Activated naive CD8-positive, alpha-beta T cell treated with anti-CD3 and anti-CD28 coated beads for 36 hours (primary cell): Measurements from ENCODE around the gene USP48. TPM values are rescaled to one million over a fixed set of nuclear protein-coding genes. Genes with fewer than 3 reads are reported as not detected.
A peak's percentile ranks its signal among the peaks of the same experiment; 100 is the strongest.
"Not testable (repeated sequence)": the region's sequence is repeated elsewhere in the genome, so short reads cannot be mapped to it uniquely, and the experiment has no call there.

Experiments used
- DNase-seq: peaks from one replicate; pipeline ENCODE4 v3.0.0; 2021
- H3K27ac Mint-ChIP-seq: one replicate; pipeline ENCODE4 v1.8.0; 2022; ENCODE audit warnings: mild to moderate bottlenecking, moderate library complexity, mixed read lengths
- H3K27me3 Mint-ChIP-seq: one replicate; pipeline ENCODE4 v1.8.0; 2022; ENCODE audit warnings: mild to moderate bottlenecking, mixed read lengths
- H3K36me3 Mint-ChIP-seq: one replicate; pipeline ENCODE4 v1.8.0; 2021; ENCODE audit warnings: mild to moderate bottlenecking, mixed read lengths
- H3K4me1 Mint-ChIP-seq: one replicate; pipeline ENCODE4 v1.8.0; 2021; ENCODE audit warnings: mixed read lengths
- H3K4me3 Mint-ChIP-seq: one replicate; pipeline ENCODE4 v1.8.0; 2022; ENCODE audit warnings: mild to moderate bottlenecking, moderate library complexity, mixed read lengths
- H3K9me3 Mint-ChIP-seq: one replicate; pipeline ENCODE4 v1.8.0; 2022; ENCODE audit warnings: mixed read lengths
- total RNA-seq, 2 experiments: library from RNA; stranded (reverse); gene quantifications; one replicate each; pipeline ENCODE4 v1.2.3, GENCODE V29; 2021

USP48 gene
- total RNA-seq, result 10 to 100 TPM; 45.8 to 50.5 TPM

DNA sequence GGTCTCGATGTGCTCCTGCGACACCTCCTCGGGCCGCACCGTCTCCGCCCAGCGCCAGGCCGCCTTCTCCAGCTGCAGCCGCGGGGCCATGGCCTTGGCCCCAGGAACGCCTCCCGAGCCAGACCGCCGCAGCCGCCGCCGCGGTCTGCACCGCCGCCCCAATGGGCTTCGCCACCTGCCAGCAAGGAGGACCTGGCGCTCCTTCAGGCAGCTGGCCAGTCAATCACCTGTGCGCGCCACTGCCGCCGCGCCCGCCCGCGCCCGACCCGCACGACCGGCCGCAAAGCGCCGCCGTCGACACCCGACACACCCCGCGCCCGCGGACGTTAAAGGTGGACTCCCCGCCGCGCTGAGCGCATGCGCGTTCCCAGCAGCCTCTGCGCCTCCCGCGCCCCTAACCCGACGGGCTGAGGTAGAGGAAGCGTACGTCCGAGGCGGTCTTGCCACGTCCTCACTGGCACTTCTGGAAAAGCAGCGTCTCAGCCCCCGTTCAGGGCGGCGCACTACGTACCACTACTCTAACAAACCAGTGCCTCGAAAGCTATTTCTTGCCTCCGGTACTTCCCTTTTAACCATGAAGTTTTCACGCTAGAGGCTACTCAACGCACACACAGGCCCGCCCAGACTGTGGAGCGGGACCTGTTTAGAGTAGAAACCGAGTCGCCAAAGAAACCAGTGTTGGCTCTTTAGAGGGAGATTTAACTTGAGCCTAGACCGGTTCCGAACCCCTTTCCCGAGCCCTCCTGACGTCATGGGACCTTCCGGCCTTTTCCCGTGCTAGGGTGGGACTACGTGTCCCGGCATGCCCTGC, at the start of gene USP48:
USP48 (minus strand) TSS at position 282 of the 811 bp plus-strand sequence; CDS start at position 90, 192 bp downstream.
- peaks cover 3% of the 10 kb centered on the region for H3K27me3 Mint-ChIP-seq
- peaks cover under 1% of the 10 kb centered on the region for H3K9me3 Mint-ChIP-seq
- peaks cover 23% of the 10 kb centered on the region for H3K4me1 Mint-ChIP-seq
- DNase-seq, result peak; percentile 98
- H3K27ac Mint-ChIP-seq, result peak within 1 kb of the TSS; percentile 100
- peak within 1 kb of the TSS; percentile 90 for H3K4me3 Mint-ChIP-seq
- peaks cover 6% of the 10 kb centered on the region for H3K36me3 Mint-ChIP-seq

DNA sequence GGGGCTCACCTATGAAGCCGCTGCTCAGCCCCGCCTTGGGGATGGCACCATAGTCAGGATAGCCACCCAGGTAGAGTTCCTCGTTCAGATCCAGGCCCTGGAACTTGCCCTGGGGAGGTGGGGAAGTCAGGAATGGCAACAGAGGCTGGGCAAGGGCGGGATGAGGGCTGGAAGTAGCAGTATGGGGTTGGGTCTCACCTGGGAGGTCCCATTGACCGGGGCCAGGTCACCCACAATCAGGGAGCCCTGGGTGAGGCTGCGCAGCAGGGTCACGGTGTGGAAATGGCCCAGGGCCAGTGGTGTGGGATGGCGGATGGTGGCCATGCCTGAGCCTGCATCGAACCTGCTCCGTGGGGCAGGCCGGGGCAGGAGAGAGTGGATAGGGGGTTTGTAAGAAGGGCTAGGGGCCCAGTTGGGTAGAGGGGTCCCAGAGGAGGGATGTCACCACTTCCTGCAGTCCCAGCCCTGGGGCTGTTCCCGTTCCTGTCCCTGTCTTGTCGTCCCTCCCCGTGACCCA, 48.6 kb upstream of the USP48 start:
- peaks cover 14% of the 10 kb centered on the region for H3K9me3 Mint-ChIP-seq

DNA sequence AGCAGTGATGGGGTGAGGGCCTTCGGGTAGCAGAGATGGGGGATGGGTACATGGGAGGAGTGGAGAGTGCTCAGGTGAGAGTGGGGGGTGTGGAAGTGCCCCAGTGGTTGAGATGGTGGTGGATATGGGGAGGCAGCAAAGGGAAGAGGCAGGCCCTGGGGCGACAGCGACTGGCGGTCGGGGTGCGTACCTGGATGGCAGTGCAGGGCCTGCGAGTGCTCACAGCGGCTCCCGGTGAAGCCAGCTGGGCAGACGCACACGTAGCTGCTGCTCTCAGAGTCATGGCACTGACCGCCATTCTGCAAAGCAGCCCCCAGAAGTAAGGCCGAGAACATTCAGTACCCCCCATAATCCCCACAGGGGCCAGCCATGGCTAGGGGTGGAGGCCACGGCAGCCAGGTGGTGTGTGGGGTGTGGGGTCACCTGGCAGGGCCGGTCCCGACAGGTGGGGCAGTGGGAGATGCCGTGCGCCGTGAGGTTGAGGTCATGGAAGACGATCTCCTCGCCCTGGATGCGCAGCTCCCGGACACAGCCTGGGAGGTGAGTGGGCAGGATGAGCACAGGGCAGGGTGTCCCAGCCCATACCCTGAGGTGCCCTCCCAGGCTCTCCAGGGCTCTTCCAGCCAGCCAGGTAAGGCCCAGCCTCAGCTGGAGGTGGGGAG, 48.0 kb upstream of the USP48 start:
- DNase-seq, result no peak
- Mint-ChIP-seq H3K4me1 (no peaks in the 10 kb centered on the region), H3K4me3 (no peak overlapping the region), H3K9me3 (peaks cover 14% of the 10 kb centered on the region), H3K27ac (no peak overlapping the region), H3K36me3 (peaks cover 22% of the 10 kb centered on the region), H3K27me3 (no peaks in the 10 kb centered on the region)

More for the DNA sequence above, 48.6 kb upstream of the USP48 start:
- Mint-ChIP-seq H3K36me3 (peaks cover 22% of the 10 kb centered on the region), H3K4me1 (no peaks in the 10 kb centered on the region), H3K4me3 (no peak overlapping the region), H3K27me3 (no peaks in the 10 kb centered on the region), H3K27ac (no peak overlapping the region)
- no peak for DNase-seq

- no peak for DNase-seq
- peaks cover 9% of the 10 kb centered on the region for H3K9me3 Mint-ChIP-seq
- no peak overlapping the region for H3K4me3 Mint-ChIP-seq
- H3K27ac Mint-ChIP-seq, result no peak overlapping the region
- no peaks in the 10 kb centered on the region for H3K27me3 Mint-ChIP-seq
- peaks cover 11% of the 10 kb centered on the region for H3K36me3 Mint-ChIP-seq
- no peaks in the 10 kb centered on the region for H3K4me1 Mint-ChIP-seq
Measured at GRCh38 chr1:21829294-21829693, 46.3 kb upstream of the USP48 start.

- Mint-ChIP-seq H3K27me3 (no peaks in the 10 kb centered on the region), H3K36me3 (peaks cover 4% of the 10 kb centered on the region), H3K4me3 (no peak overlapping the region), H3K9me3 (peaks cover 3% of the 10 kb centered on the region), H3K4me1 (no peaks in the 10 kb centered on the region), H3K27ac (no peak overlapping the region)
- no peak for DNase-seq
Measured at GRCh38 chr1:21828506-21829210, 45.7 kb upstream of the USP48 start.

- H3K36me3 Mint-ChIP-seq, result peaks cover 3% of the 10 kb centered on the region
- H3K4me1 Mint-ChIP-seq, result no peaks in the 10 kb centered on the region
- no peak for DNase-seq
- H3K9me3 Mint-ChIP-seq, result peaks cover 3% of the 10 kb centered on the region
- H3K4me3 Mint-ChIP-seq, result no peak overlapping the region
- no peak overlapping the region for H3K27ac Mint-ChIP-seq
- H3K27me3 Mint-ChIP-seq, result no peaks in the 10 kb centered on the region
Measured at GRCh38 chr1:21828075-21828474, 45.1 kb upstream of the USP48 start.

- Mint-ChIP-seq H3K27me3 (no peaks in the 10 kb centered on the region), H3K4me1 (no peaks in the 10 kb centered on the region), H3K27ac (no peak overlapping the region), H3K36me3 (no peaks in the 10 kb centered on the region), H3K4me3 (no peak overlapping the region), H3K9me3 (no peaks in the 10 kb centered on the region)
- no peak for DNase-seq
Measured at GRCh38 chr1:21827141-21827679, 44.3 kb upstream of the USP48 start.

DNA sequence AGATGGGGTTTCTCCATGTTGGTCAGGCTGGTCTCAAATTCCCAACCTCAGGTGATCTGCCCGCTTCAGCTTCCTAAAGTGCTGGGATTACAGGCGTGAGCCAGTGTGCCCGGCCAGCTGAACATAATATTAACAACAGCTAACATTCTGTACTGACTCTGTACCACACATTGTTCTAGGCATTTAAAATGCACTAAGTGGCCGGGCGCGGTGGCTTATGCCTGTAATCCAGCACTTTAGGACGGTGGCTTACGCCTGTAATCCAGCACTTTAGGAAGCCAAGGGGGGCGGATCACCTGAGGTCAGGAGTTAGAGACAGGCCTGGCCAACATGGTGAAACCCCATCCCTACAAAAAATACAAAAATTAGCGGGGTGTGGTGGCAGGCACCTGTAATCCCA, 43.7 kb upstream of the USP48 start:
- H3K9me3 Mint-ChIP-seq, H3K4me3 Mint-ChIP-seq, DNase-seq, H3K36me3 Mint-ChIP-seq, H3K27me3 Mint-ChIP-seq, H3K27ac Mint-ChIP-seq, H3K4me1 Mint-ChIP-seq: not testable (repeated sequence)

- no peaks in the 10 kb centered on the region for H3K36me3 Mint-ChIP-seq
- no peak overlapping the region for H3K27ac Mint-ChIP-seq
- H3K4me3 Mint-ChIP-seq, result no peak overlapping the region
- no peaks in the 10 kb centered on the region for H3K4me1 Mint-ChIP-seq
- no peaks in the 10 kb centered on the region for H3K9me3 Mint-ChIP-seq
- no peaks in the 10 kb centered on the region for H3K27me3 Mint-ChIP-seq
- no peak for DNase-seq
Measured at GRCh38 chr1:21825393-21825792, 42.4 kb upstream of the USP48 start.

- Mint-ChIP-seq H3K4me1 (no peaks in the 10 kb centered on the region), H3K4me3 (no peak overlapping the region), H3K27me3 (no peaks in the 10 kb centered on the region), H3K27ac (no peak overlapping the region), H3K36me3 (no peaks in the 10 kb centered on the region), H3K9me3 (no peaks in the 10 kb centered on the region)
- no peak for DNase-seq
Measured at GRCh38 chr1:21824926-21825325, 42.0 kb upstream of the USP48 start.

DNA sequence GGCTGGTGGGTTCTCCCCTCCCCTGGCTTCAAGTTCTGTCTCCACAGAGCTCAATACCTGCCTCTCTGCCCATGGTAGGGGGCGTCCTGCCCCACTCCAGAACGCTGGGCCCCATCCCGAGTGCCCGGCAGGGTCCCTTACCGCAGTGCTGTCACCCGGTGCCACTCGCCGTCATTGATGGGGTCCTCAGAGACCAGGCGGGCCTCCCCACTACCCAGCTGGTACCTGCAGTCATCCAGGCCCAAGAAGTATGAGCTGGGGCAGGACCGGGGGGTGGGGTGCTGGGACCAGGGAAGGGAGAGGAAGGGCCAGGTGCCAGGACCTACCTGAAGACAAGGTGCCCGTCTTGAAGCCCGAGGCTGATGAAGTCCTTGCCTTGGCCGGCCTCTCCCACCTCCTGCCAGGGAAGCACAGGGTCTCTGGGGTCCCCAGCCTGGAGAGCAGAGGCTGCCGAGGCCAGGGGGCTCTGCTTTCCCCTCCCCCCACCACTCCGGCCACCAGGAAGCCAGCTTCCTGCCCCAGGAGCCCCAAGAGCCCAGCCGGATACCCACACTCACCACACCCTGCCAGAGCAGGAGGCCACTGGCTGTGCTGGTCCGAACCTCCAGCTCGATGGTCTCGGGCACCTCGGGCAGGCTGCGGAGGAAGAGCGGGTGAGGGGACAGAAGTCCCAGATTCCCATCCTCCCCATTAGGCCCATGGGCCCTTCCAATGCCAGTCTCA, 41.2 kb upstream of the USP48 start:
- H3K36me3 Mint-ChIP-seq, result no peaks in the 10 kb centered on the region
- no peaks in the 10 kb centered on the region for H3K27me3 Mint-ChIP-seq
- H3K4me3 Mint-ChIP-seq, result no peak overlapping the region
- H3K4me1 Mint-ChIP-seq, result no peaks in the 10 kb centered on the region
- H3K9me3 Mint-ChIP-seq, result no peaks in the 10 kb centered on the region
- no peak overlapping the region for H3K27ac Mint-ChIP-seq
- no peak for DNase-seq

DNA sequence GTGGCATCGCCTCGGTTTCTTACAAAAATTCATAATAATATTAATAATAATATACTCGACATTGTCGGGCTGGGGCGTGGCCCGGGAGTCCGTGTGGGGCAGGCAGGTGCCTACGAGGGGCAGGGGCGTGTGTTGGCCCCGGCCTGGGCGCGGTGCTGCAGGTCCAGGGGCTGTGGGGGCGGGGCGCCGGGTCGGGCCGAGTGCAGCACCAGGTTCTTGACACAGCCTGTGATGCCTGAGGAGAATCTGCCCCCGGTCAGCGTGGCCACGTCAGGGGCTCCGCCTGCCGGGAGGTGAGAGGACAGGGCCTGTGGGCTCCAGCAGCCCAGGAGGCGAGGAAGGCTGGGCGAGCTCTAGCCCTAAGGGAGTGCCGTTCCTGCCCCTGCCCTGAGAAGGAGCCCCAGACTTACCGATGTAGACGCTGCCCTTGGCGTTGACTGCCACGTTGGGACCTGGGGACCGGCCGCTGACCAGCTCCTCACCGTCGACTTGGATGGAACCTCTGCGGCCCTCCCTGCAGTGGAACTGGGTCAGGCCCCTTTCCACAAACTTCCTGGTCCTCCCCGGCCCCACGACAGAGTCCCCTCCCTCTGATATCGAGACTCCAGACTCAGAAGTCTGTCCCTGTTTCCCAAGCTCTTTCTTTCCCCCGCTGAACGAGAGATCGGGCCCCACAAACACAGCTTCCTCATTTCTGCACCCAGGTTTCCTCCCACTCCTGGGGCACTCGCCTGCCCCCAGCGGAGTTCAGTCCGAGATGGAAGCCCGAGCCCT, 40.4 kb upstream of the USP48 start:
- Mint-ChIP-seq H3K27me3 (no peaks in the 10 kb centered on the region), H3K36me3 (no peaks in the 10 kb centered on the region), H3K4me3 (no peak overlapping the region), H3K4me1 (no peaks in the 10 kb centered on the region), H3K9me3 (no peaks in the 10 kb centered on the region), H3K27ac (no peak overlapping the region)
- no peak for DNase-seq

GRCh38 chr1:21822349-21822748, 39.4 kb upstream of the USP48 start:
- H3K36me3 Mint-ChIP-seq, result no peaks in the 10 kb centered on the region
- H3K27ac Mint-ChIP-seq, result no peak overlapping the region
- H3K4me1 Mint-ChIP-seq, result no peaks in the 10 kb centered on the region
- DNase-seq, result no peak
- H3K9me3 Mint-ChIP-seq, result no peaks in the 10 kb centered on the region
- H3K27me3 Mint-ChIP-seq, result no peaks in the 10 kb centered on the region
- no peak overlapping the region for H3K4me3 Mint-ChIP-seq
